ENCODE measurements around the gene TIAM1.

Gene TIAM1

DNA sequence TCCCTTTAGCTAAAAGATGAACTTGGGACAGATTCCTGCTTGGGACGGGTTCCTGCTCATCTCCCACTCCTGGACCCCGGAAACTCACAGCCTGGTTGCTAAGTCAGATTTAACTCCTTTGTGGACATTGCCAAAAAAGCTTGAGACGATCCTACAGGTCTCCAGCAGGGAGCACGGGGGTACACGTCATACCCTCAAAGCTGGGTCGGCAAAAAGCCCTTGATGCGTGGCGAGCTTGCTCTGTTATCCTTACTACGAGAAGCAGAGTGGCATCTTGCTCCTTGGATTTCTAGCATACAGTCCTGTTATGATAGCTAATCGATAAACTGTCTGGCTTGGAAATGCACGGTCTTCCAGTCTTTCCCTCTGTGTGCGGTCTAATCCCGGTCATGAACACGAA lies 244.9 kb downstream of the TIAM1 start:
- no peak for DNase-seq (ENCODE audit: low read depth in 4 of 4, low spot score in 1 of 4)

DNA sequence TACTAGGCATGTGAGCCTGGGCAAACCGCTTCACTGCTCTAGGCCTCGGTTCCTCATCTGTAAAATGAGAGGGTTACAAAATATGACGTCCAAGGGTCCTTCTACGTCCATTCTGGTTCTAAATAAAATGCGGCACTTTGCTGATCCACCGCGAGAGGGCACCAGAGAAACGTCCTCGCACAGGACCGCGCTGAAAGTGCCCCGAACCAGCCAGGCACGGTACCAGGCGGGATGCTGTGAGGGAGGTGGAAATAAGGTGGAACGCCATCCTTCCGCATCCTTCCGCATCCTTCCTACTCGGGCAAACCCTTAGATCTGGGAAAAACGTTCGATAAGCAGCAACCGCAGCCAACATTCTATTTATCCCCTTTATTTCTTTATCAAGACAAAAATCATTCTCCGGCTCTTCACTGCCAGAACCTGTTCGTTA lies 245.5 kb downstream of the TIAM1 start:
- DNase-seq (ENCODE audit: low read depth in 4 of 4, low spot score in 1 of 4), result peak; percentile 55 to 64 (median 58)

GRCh38 chr21:31092832-31093625 lies 251.0 kb downstream of the TIAM1 start:
- DNase-seq (ENCODE audit: low read depth in 4 of 4, low spot score in 1 of 4), result no peak

- no peak for DNase-seq (ENCODE audit: low read depth in 4 of 4, low spot score in 1 of 4)
These were observed 253.7 kb downstream of the TIAM1 start for GRCh38 chr21:31090376-31090775.

DNA sequence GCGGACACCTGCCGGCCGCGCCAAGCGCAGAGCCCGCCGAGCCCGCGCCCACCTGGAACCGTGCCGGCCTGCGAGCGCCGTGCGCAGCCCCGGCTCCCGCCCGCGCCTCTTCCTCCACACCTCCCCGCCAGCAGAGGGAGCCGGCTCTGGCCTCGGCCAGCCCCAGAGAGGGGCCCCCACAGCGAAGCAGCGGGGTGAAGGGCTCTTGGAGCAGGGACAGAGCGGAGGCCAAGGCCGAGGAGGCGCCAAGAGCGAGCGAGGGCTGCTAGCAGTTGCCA lies 255.6 kb downstream of the TIAM1 start:
- DNase-seq (ENCODE audit: low read depth in 4 of 4, low spot score in 1 of 4), result no peak

- no peak for DNase-seq (ENCODE audit: low read depth in 4 of 4, low spot score in 1 of 4)
These were observed 256.2 kb downstream of the TIAM1 start for GRCh38 chr21:31087639-31088473.

DNA sequence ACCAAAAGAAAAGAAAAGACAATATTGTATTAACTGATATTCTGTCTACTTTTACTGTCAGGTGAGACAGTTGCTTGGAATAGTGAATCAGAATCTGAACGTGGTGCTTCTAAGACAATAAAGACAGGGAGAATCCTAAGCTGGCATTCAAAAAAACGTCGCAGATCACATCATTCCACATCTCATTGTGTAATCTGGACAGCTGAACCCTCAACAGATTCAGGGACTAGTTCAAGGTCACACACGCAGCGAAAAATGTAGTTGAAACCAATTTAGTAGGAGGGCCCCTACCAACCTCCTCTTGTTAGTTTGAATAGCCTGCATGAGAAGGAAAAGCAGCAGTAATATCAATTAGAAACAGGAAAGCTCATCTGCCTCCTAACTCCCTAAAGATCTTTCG lies 259.4 kb downstream of the TIAM1 start:
- no peak for DNase-seq (ENCODE audit: low read depth in 4 of 4, low spot score in 1 of 4)

GRCh38 chr21:31078796-31079195 lies 265.3 kb downstream of the TIAM1 start:
- no peak for DNase-seq (ENCODE audit: low read depth in 4 of 4, low spot score in 1 of 4)

DNA sequence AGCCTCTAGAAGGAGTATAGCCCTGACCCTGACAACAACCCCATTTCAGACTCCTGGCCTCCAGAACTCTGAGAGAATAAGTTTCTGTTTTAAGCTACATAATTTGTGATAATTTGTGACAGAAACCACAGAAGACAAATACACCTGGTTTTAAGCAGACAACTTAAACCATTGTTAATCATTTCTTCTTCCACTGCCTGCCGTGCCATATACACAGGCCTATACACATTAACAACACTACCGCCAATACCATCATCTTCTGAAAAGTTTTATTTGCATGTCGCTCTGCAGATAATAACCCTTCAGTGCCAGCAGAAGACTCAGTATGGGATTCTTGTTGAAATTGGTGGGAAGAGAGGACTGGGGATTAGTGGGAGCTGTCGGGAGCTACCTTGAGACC lies 265.8 kb downstream of the TIAM1 start:
- no peak for DNase-seq (ENCODE audit: low read depth in 4 of 4, low spot score in 1 of 4)

- no peak for DNase-seq (ENCODE audit: low read depth in 4 of 4, low spot score in 1 of 4)
These were observed 268.2 kb downstream of the TIAM1 start for GRCh38 chr21:31075848-31076247.

DNA sequence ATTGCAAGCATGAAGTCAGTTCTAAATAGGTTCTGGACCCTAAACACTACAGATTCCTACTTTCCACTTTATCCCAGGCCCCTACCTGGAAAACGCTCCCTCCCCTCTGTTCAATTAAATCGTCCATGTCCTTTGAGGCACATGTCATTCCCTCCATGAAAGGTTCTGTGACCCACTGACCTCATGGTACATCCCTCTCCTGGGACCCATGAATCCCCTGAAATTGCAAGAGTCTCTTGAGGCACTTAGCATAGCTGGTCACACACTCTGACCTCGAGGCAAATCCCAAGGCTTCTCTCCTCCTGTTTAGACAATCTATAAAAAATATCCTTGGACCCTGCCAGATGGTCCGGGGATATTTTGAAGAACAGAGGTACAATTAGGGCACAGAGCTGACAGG lies 271.5 kb downstream of the TIAM1 start:
- DNase-seq (ENCODE audit: low read depth in 4 of 4, low spot score in 1 of 4), result no peak
